IPS-20b (cell line): ENCODE results near the gene ROR2.

Experiments used
- H3K27ac ChIP-seq: one replicate; pipeline ENCODE4 v1.5.1; 2013; ENCODE audit warnings: low read length
- H3K27me3 ChIP-seq: 2 replicates; pipeline ENCODE4 v1.6.1; 2013; ENCODE audit warnings: mild to moderate bottlenecking, low read length, inconsistent platforms; ENCODE audit not compliant: insufficient read depth
- H3K36me3 ChIP-seq: 2 replicates; pipeline ENCODE4 v1.6.1; 2013; ENCODE audit warnings: low read depth, mild to moderate bottlenecking, inconsistent platforms, low read length, moderate library complexity; ENCODE audit not compliant: insufficient read depth
- H3K4me1 ChIP-seq: 2 replicates; pipeline ENCODE4 v1.6.1; 2013; ENCODE audit warnings: mild to moderate bottlenecking, control low read depth, inconsistent platforms, low read length, moderate library complexity; ENCODE audit not compliant: insufficient read depth
- H3K4me3 ChIP-seq: 2 replicates; pipeline ENCODE4 v1.5.1; 2013; ENCODE audit warnings: mild to moderate bottlenecking, low read length, inconsistent platforms
- H3K9ac ChIP-seq: 2 replicates; pipeline ENCODE4 v1.6.1; 2013; ENCODE audit warnings: low read depth, mild to moderate bottlenecking, inconsistent platforms, low read length, moderate library complexity
- H3K9me3 ChIP-seq: 2 replicates; pipeline ENCODE4 v1.6.1; 2013; ENCODE audit warnings: mild to moderate bottlenecking, low read depth, low read length, inconsistent platforms; ENCODE audit not compliant: insufficient read depth

Gene ROR2

DNA sequence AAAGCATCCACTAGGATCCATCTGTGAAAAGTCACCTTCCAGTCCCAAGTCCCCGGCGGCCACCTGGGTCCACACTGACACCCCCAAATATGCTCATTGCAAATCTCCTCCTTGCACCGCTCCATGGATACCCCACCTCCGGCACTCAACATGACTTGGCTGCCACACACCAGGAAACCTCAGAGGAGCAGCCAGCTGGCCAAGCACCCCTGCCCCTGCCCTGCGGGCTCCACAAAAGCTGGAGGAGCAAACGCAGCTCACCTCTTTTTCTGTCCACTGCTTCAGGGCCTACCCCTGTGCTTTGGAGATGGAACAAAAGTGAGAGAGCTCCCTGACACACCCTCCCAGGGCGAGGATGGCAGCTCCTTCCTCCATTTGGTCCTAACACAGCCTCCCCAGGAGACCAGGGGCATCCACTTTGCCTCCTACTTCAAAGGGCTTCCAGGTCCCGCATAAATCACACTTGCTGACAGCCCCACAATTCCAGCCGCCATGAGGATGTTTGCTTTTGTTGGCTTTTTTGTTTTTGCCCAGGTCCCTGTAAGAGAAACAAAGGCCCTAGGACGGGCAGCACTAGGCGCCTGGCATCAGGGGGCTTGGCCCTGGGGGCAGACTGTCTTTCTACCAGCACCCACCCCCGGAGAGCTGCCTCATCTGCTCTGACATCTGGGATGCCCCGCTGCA is 14.8 kb downstream of the ROR2 start:
- no peaks in the 10 kb centered on the region for H3K36me3 ChIP-seq
- no peak overlapping the region for H3K9ac ChIP-seq
- H3K9me3 ChIP-seq, result peaks cover 20% of the 10 kb centered on the region
- H3K4me3 ChIP-seq, result no peak overlapping the region
- peaks cover 6% of the 10 kb centered on the region; the same call in 1 of the 2 replicates for H3K4me1 ChIP-seq
- H3K27ac ChIP-seq, result no peak overlapping the region
- H3K27me3 ChIP-seq, result no peaks in the 10 kb centered on the region

DNA sequence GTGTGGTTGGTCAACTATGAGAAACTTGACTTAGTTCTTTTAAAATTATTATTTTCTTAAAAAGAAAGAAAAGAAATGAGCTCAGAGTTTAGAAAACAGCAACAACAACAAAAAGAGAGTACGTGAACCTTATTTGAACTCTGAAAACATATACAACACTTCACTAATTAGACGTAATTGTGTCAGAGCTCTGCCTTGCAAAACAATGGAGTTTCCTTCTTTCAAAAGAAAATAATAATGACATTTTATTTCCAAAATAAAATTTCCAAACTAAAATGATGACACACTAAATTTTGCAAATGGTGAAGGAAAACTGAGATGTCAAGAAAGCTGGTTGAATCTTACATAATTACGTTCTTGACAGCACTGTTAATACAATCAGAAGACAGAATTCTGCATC is 15.4 kb downstream of the ROR2 start:
- no peak overlapping the region for H3K27ac ChIP-seq
- no peaks in the 10 kb centered on the region for H3K27me3 ChIP-seq
- H3K9me3 ChIP-seq, result peaks cover 25% of the 10 kb centered on the region

GRCh38 chr9:91933556-91934352 is 16.3 kb downstream of the ROR2 start:
- Histone ChIP-seq H3K9ac (no peak overlapping the region), H3K36me3 (no peaks in the 10 kb centered on the region), H3K27ac (no peak overlapping the region), H3K4me1 (no peaks in the 10 kb centered on the region), H3K27me3 (no peaks in the 10 kb centered on the region), H3K4me3 (no peak overlapping the region), H3K9me3 (peaks cover 29% of the 10 kb centered on the region)

More for the DNA sequence above, 15.4 kb downstream of the ROR2 start:
- peaks cover 1% of the 10 kb centered on the region; the same call in 1 of the 2 replicates for H3K4me1 ChIP-seq
- no peak overlapping the region for H3K4me3 ChIP-seq
- H3K9ac ChIP-seq, result no peak overlapping the region
- H3K36me3 ChIP-seq, result no peaks in the 10 kb centered on the region

- Histone ChIP-seq H3K4me1 (no peaks in the 10 kb centered on the region), H3K4me3 (no peak overlapping the region), H3K27ac (no peak overlapping the region), H3K9me3 (peaks cover 29% of the 10 kb centered on the region), H3K36me3 (no peaks in the 10 kb centered on the region), H3K9ac (no peak overlapping the region), H3K27me3 (no peaks in the 10 kb centered on the region; the same call in 1 of the 2 replicates)
These were observed 19.6 kb downstream of the ROR2 start for GRCh38 chr9:91930475-91930874.

DNA sequence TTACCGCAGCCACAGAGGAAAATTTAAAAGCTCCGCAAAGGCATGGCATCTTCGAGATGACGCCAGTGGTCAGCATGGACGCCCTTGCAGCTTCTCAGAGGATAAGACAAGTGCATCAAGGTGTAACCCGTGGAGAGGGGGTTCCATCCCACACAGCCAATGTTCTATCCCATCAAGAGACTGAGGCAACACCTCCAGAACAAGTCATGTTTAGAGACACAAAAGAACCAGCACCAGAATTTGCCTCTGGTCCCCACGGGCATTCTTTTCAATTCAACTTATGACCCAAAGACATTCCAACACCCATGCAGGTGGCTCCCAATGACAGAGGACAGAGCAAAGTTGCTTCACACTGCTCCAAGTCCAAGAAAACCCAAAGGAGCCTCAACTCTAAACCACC is 20.7 kb downstream of the ROR2 start:
- Histone ChIP-seq H3K9ac (no peak overlapping the region), H3K27ac (no peak overlapping the region), H3K4me1 (no peaks in the 10 kb centered on the region), H3K36me3 (no peaks in the 10 kb centered on the region), H3K9me3 (peaks cover 29% of the 10 kb centered on the region), H3K27me3 (no peaks in the 10 kb centered on the region; the same call in 1 of the 2 replicates), H3K4me3 (no peak overlapping the region)

GRCh38 chr9:91927922-91928510 is 22.0 kb downstream of the ROR2 start:
- Histone ChIP-seq H3K4me3 (no peak overlapping the region), H3K9ac (no peak overlapping the region), H3K4me1 (0 out of 2 replicates have a peak, but pooled peaks cover 6% of the 10 kb centered on the region), H3K27ac (no peak overlapping the region), H3K9me3 (peaks cover 29% of the 10 kb centered on the region), H3K36me3 (no peaks in the 10 kb centered on the region), H3K27me3 (no peaks in the 10 kb centered on the region; the same call in 1 of the 2 replicates)

- Histone ChIP-seq H3K36me3 (no peaks in the 10 kb centered on the region), H3K4me1 (peaks cover 16% of the 10 kb centered on the region), H3K9me3 (no peaks in the 10 kb centered on the region), H3K9ac (no peak overlapping the region), H3K4me3 (no peak overlapping the region), H3K27me3 (peaks cover 26% of the 10 kb centered on the region), H3K27ac (no peak overlapping the region)
These were observed 25.9 kb downstream of the ROR2 start for GRCh38 chr9:91924090-91924489.

- H3K27me3 ChIP-seq, result peaks cover 26% of the 10 kb centered on the region
- H3K9ac ChIP-seq, result no peak overlapping the region
- no peaks in the 10 kb centered on the region for H3K9me3 ChIP-seq
- no peaks in the 10 kb centered on the region for H3K36me3 ChIP-seq
- H3K4me1 ChIP-seq, result peaks cover 16% of the 10 kb centered on the region
- H3K4me3 ChIP-seq, result no peak overlapping the region
- no peak overlapping the region for H3K27ac ChIP-seq
These were observed 26.9 kb downstream of the ROR2 start for GRCh38 chr9:91923145-91923544.

GRCh38 chr9:91921371-91921770 is 28.7 kb downstream of the ROR2 start:
- Histone ChIP-seq H3K9ac (no peak overlapping the region), H3K4me1 (peaks cover 16% of the 10 kb centered on the region), H3K27me3 (peaks cover 26% of the 10 kb centered on the region), H3K4me3 (no peak overlapping the region), H3K27ac (no peak overlapping the region), H3K9me3 (no peaks in the 10 kb centered on the region), H3K36me3 (no peaks in the 10 kb centered on the region)

DNA sequence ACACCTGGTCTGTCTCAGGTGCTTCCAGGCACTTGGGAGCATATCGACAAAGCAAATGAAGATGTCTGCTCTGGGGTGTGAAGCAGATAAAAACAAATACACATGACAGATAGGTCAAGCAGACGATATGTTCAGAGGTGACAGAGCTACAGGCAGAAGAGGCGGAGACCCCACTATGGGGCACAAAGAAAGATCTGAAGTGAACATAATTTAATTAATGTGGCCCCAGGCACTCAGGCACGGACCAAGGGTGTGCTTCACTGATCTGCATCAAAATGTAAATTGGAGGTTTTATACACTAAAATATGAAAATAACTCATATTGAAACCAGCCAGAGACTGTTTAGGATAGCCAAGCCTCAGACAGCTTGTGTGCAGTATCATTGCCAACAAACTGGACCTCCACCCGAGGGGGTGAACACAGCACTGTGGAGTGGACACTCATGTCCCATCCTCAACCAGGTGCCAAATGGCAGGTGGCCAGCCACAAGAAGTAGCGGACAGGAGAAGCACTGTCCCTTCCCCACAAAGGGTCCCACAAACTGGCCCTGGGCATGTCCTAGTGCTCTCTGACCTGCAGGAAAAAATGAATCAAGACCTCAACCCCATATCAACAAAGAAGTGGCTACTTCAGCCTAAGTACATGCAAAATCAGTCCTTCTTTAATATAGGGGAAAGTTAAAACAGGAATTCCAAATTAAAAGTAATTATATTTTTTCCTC is 29.2 kb downstream of the ROR2 start:
- Histone ChIP-seq H3K9me3 (no peaks in the 10 kb centered on the region), H3K27ac (no peak overlapping the region), H3K36me3 (no peaks in the 10 kb centered on the region), H3K4me3 (no peak overlapping the region), H3K27me3 (peaks cover 26% of the 10 kb centered on the region), H3K9ac (no peak overlapping the region), H3K4me1 (peaks cover 16% of the 10 kb centered on the region)

DNA sequence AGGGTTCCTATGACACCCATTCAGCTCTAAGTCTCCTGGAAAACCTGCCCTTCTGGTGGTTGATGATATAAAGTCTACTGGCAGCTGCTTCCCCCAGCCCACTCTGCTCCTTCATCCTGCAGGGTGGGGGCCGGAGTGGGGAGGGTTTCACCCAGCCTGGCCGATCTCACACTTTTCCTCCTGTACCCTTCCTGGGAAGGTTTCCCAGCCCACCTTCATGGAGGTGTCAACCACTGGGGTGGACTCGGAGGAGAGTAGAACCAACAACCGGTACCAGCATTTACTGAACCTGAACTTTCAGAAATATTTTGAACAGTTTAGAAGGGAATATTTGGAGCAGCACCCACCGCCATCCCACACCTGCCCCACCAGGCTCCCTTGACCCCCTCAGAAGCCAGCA is 30.4 kb downstream of the ROR2 start:
- Histone ChIP-seq H3K4me1 (peaks cover 16% of the 10 kb centered on the region), H3K9ac (no peak overlapping the region)

More for the DNA sequence above, 30.4 kb downstream of the ROR2 start:
- H3K4me3 ChIP-seq, result no peak overlapping the region
- H3K27ac ChIP-seq, result no peak overlapping the region
- H3K36me3 ChIP-seq, result no peaks in the 10 kb centered on the region
- H3K27me3 ChIP-seq, result peaks cover 26% of the 10 kb centered on the region
- H3K9me3 ChIP-seq, result no peaks in the 10 kb centered on the region
